Endothelial cell of umbilical vein (primary cell): ENCODE measurements around the gene TMEM178B. TPM values are rescaled to one million over a fixed set of nuclear protein-coding genes. Genes with fewer than 3 reads are reported as not detected.

ENCODE experiments used
- BruUV-seq: library from RNA; stranded (reverse); fragments of 400-500 nt; replicated peaks from 2 replicates; lab custom pipeline; 2021; lab: Mats Ljungman, UMichigan
- CTCF ChIA-PET: fragments of 300-600, 350-600 bp; sonication (Branson Sonifier 250); formaldehyde crosslinking; loops from one replicate; lab custom pipeline; 2021; ENCODE audit warnings: antibody characterized with exemption, inconsistent platforms; lab: Charles Lee
- POLR2A ChIA-PET: fragments of 300-600, 350-600 bp; sonication (Branson Sonifier 250); formaldehyde crosslinking; loops from one replicate; lab custom pipeline; 2021; ENCODE audit warnings: antibody characterized with exemption, inconsistent platforms; lab: Charles Lee
- DNase-seq: peaks from one replicate; pipeline ENCODE4 v3.0.0-alpha.2; 2011; ENCODE audit warnings: low read depth, low spot score
- FAIRE-seq: peaks from 2 replicates; lab custom pipeline; 2011; peaks lifted over from hg19 to GRCh38; lab: Jason Lieb, UNC
- H2AFZ ChIP-seq: 2 replicates; pipeline ENCODE4 v1.6.0; 2012; ENCODE audit warnings: low read depth, low read length, control low read depth, inconsistent platforms
- H3K27ac ChIP-seq: 2 replicates; pipeline ENCODE4 v1.5.1; 2011; ENCODE audit warnings: low read depth, mild to moderate bottlenecking, control low read depth, low read length, moderate library complexity; ENCODE audit not compliant: insufficient read depth
- H3K27me3 ChIP-seq, 2 experiments: 2 replicates each; pipeline versions ENCODE4 v1.6.0 to v1.6.1; 2011; ENCODE audit warnings: low read length in 2 of 2, mixed read lengths in 1 of 2; ENCODE audit not compliant: control insufficient read depth in 2 of 2, insufficient read depth in 2 of 2
- H3K36me3 ChIP-seq, 2 experiments: 2 replicates in 1 of 2; 3 replicates in 1 of 2; pipeline ENCODE4 v1.5.1; 2011; ENCODE audit warnings: low read length in 2 of 2, mild to moderate bottlenecking in 1 of 2, moderate library complexity in 1 of 2; ENCODE audit not compliant: control insufficient read depth in 2 of 2, insufficient read depth in 2 of 2; ENCODE audit errors: extremely low read depth in 1 of 2
- H3K4me1 ChIP-seq: 3 replicates; pipeline ENCODE4 v1.5.1; 2011; ENCODE audit warnings: mild to moderate bottlenecking, low read length; ENCODE audit not compliant: control insufficient read depth, insufficient read depth; ENCODE audit errors: extremely low read depth
- H3K4me2 ChIP-seq: 2 replicates; pipeline ENCODE4 v1.6.1; 2011; ENCODE audit warnings: low read length, control low read depth, mixed read lengths; ENCODE audit not compliant: insufficient read depth
- H3K4me3 ChIP-seq, 3 experiments: fragments of 200-600 bp in 1 of 3; sonication (generic), shearing (Covaris generic) in 1 of 3; replicated peaks in 1 of 3; 2 replicates each; pipeline ENCODE4 v1.5.1; 2011 to 2016; ENCODE audit warnings: control low read depth in 3 of 3, low read length in 3 of 3, mild to moderate bottlenecking in 2 of 3, inconsistent platforms in 1 of 3, low read depth in 1 of 3, moderate library complexity in 1 of 3; ENCODE audit not compliant: insufficient read depth in 1 of 3
- H3K79me2 ChIP-seq: 2 replicates; pipeline ENCODE4 v1.6.0; 2012; ENCODE audit warnings: low read length, inconsistent platforms; ENCODE audit not compliant: control insufficient read depth, insufficient read depth
- H3K9ac ChIP-seq: replicated peaks from 2 replicates; pipeline ENCODE3; 2011; ENCODE audit warnings: low read length, control low read depth; ENCODE audit not compliant: insufficient read depth; ENCODE audit errors: extremely low read depth
- H3K9me1 ChIP-seq: replicated peaks from 3 replicates; pipeline ENCODE4 v1.6.0; 2011; ENCODE audit warnings: mild to moderate bottlenecking, low read length; ENCODE audit not compliant: control insufficient read depth, insufficient read depth; ENCODE audit errors: extremely low read depth
- H3K9me3 ChIP-seq: replicated peaks from 2 replicates; pipeline ENCODE4 v1.5.1; 2012; ENCODE audit warnings: low read length, inconsistent platforms; ENCODE audit not compliant: control insufficient read depth, insufficient read depth
- H4K20me1 ChIP-seq: replicated peaks from 2 replicates; pipeline ENCODE3; 2011; ENCODE audit warnings: mild to moderate bottlenecking, low read length; ENCODE audit not compliant: control insufficient read depth, insufficient read depth; ENCODE audit errors: extremely low read depth
- CTCF ChIP-seq, 2 donors: IDR thresholded peaks; 1 replicate in 1 of 2; 2 replicates in 1 of 2; pipeline ENCODE4 v1.5.1; 2011; ENCODE audit warnings: low read length in 2 of 2, mild to moderate bottlenecking in 2 of 2, moderate library complexity in 2 of 2, control low read depth in 1 of 2, inconsistent platforms in 1 of 2, low read depth in 1 of 2; ENCODE audit not compliant: insufficient read depth in 1 of 2; ENCODE audit errors: extremely low read depth in 1 of 2
- EZH2 ChIP-seq: IDR thresholded peaks from 2 replicates; pipeline ENCODE4 v1.6.1; 2012; ENCODE audit warnings: borderline replicate concordance, low read depth, mild to moderate bottlenecking, moderate library complexity, low read length, inconsistent platforms; ENCODE audit not compliant: severe bottlenecking
- FOS ChIP-seq: IDR thresholded peaks from 2 replicates; pipeline ENCODE4 v1.6.1; 2011; ENCODE audit warnings: mild to moderate bottlenecking, low read length, moderate library complexity, borderline replicate concordance; ENCODE audit not compliant: insufficient read depth
- GATA2 ChIP-seq: IDR thresholded peaks from 2 replicates; pipeline ENCODE4 v1.7.0; 2011; ENCODE audit warnings: low read depth, mild to moderate bottlenecking, moderate library complexity, mixed read lengths, low read length; ENCODE audit not compliant: insufficient read length, insufficient read depth
- JUN ChIP-seq: IDR thresholded peaks from 2 replicates; pipeline ENCODE4 v1.6.1; 2011; ENCODE audit warnings: borderline replicate concordance, low read depth; ENCODE audit not compliant: insufficient read length, insufficient read depth
- MAX ChIP-seq: IDR thresholded peaks from 2 replicates; pipeline ENCODE4 v1.6.1; 2011; ENCODE audit not compliant: insufficient read depth, insufficient read length
- MYC ChIP-seq: IDR thresholded peaks from one replicate; pipeline ENCODE4 v1.6.1; 2011; ENCODE audit warnings: mild to moderate bottlenecking, low read depth, low read length
- POLR2A ChIP-seq: IDR thresholded peaks from 2 replicates; pipeline ENCODE4 v1.6.1; 2012; ENCODE audit warnings: low read depth, mild to moderate bottlenecking, control low read depth, low read length
- POLR2AphosphoS5 ChIP-seq: IDR thresholded peaks from 2 replicates; pipeline ENCODE4 v1.6.1; 2012; ENCODE audit warnings: low read depth, mild to moderate bottlenecking, control low read depth, low read length, moderate library complexity; ENCODE audit not compliant: insufficient read depth
- dilution Hi-C: fragments of 300-500 bp; cut with MboI; formaldehyde crosslinking; loops from one replicate; pipeline ENCODE4 v1.15.0; 2019; ENCODE audit warnings: low sequenced_read_pairs; ENCODE audit not compliant: extremely low pct_ligation_motif_present
- intact Hi-C: fragments of 100-400 bp; cut with micrococcal nuclease; formaldehyde crosslinking; loops from one replicate; pipeline ENCODE4 v1.10.0; 2022
- polyA plus RNA-seq, 4 experiments: library from polyadenylated mRNA; depleted of rRNA in 3 of 4; stranded (reverse) in 3 of 4; unstranded in 1 of 4; fragments of >200 nt; gene quantifications; 2 replicates each; pipeline versions ENCODE4 v1.2.1 to v1.2.3, GENCODE V29; 2011 to 2012; ENCODE audit warnings: missing spikeins in 1 of 4
- total RNA-seq: library from RNA; stranded (reverse); gene quantifications from 2 replicates; pipeline ENCODE4 v1.2.3, GENCODE V29; 2021

Gene TMEM178B
- total and polyA plus RNA-seq, 2 donors (not counting 3 experiments of a cell fraction or from before 2014, with no cell fraction given), result not detected

GRCh38 chr7:141262101-141263090 lies 188.5 kb downstream of the TMEM178B start:
- FAIRE-seq (no peak), DNase-seq (no peak)
- H3K4me3 ChIP-seq, result no peak overlapping the region
- H3K4me1 ChIP-seq, result no peaks in the 10 kb centered on the region
- no peaks in the 10 kb centered on the region for H3K9me1 ChIP-seq
- CTCF ChIA-PET, result no interaction called here
- BruUV-seq, result no TSS peak
- intact Hi-C loops, result no loop called here
- H3K9me3 ChIP-seq, result no peaks in the 10 kb centered on the region
- TF ChIP-seq MAX (no peak), POLR2AphosphoS5 (no peak), FOS (no peak), EZH2 (no peak), POLR2A (no peak), JUN (no peak), GATA2 (no peak), CTCF (IDR thresholded peaks at IDR 0.05; ENCODE audit: extremely low read depth in 1 of 2, insufficient read depth in 1 of 2, low read depth in 1 of 2, low read length in 2 of 2) (no peak), MYC (no peak)
- no peak overlapping the region for H2AFZ ChIP-seq
- H3K27ac ChIP-seq, result no peak overlapping the region
- POLR2A ChIA-PET, result no interaction called here
- H3K79me2 ChIP-seq, result no peaks in the 10 kb centered on the region
- no peaks in the 10 kb centered on the region for H3K36me3 ChIP-seq
- H3K4me2 ChIP-seq, result no peak overlapping the region
- no peaks in the 10 kb centered on the region for H4K20me1 ChIP-seq
- no peaks in the 10 kb centered on the region for H3K27me3 ChIP-seq
- H3K9ac ChIP-seq, result no peak overlapping the region
- dilution Hi-C loops, result no loop called here
